ENCODE data around the gene PTPRN2. TPM values are rescaled to one million over a fixed set of nuclear protein-coding genes. Genes with fewer than 3 reads are reported as not detected.

PTPRN2 gene
- total RNA-seq, 1 experiment from 2014 or later = 1.1 TPM

GRCh38 chr7:158431941-158432347 lies 155.7 kb downstream of the PTPRN2 start:
- Histone ChIP-seq H3K9me3 (ENCODE audit: control insufficient read depth, insufficient read depth, low read depth, low read length) (no peaks in the 10 kb centered on the region), H3K27ac (ENCODE audit: low read length) (peak overlapping the region; percentile 44; the same call in 1 of the 2 replicates), H3K4me1 (ENCODE audit: control insufficient read depth, insufficient read depth, low read length) (peaks cover 13% of the 10 kb centered on the region), H3K36me3 (ENCODE audit: control insufficient read depth, insufficient read depth, low read length) (no peaks in the 10 kb centered on the region), H3K4me3 (ENCODE audit: low read depth in 2 of 2, low read length in 2 of 2) (peak overlapping the region; percentile 24 to 58), H3K27me3 (ENCODE audit: control insufficient read depth, insufficient read depth, low read length) (peaks cover 5% of the 10 kb centered on the region; the same call in 1 of the 2 replicates)
- CTCF ChIA-PET = interaction anchor here (1.1 kb wide), 1 partner anchor 36 kb away, joined by 3 read pairs; no protein-coding TSS in a partner anchor
- peak; percentile 65 for DNase-seq (ENCODE audit: low read depth, low spot score)
- POLR2A ChIA-PET = no interaction called here
- in situ Hi-C loops (cut with HindIII; ENCODE audit: low pct_unique_long_range_greater_than_20kb, low sequenced_read_pairs) = no loop called here
- ATAC-seq = peak; percentile 86
- no TSS peak for BruUV-seq (replicated peaks)
- intact Hi-C loops (cut with micrococcal nuclease; ENCODE audit: unreplicated experiment) = no loop called here
- TF ChIP-seq POLR2AphosphoS5 (IDR thresholded peaks at IDR 0.05; ENCODE audit: low read depth, low read length) (no peak), CTCF (IDR thresholded peaks at IDR 0.05) (no peak), TCF7L2 (IDR thresholded peaks at IDR 0.05; ENCODE audit: low read depth, low read length) (no peak), SIN3A (IDR thresholded peaks at IDR 0.05; ENCODE audit: borderline replicate concordance, insufficient read depth, low read depth, low read length) (no peak), REST (IDR thresholded peaks at IDR 0.05; ENCODE audit: insufficient read depth in 1 of 2, low read depth in 2 of 2, low read length in 1 of 2) (no peak)

- intact Hi-C loops (cut with micrococcal nuclease; ENCODE audit: unreplicated experiment) (no loop called here), in situ Hi-C loops (cut with HindIII; ENCODE audit: low pct_unique_long_range_greater_than_20kb, low sequenced_read_pairs) (no loop called here)
- POLR2A ChIA-PET = no interaction called here
- Histone ChIP-seq H3K9me3 (ENCODE audit: control insufficient read depth, insufficient read depth, low read depth, low read length) (no peaks in the 10 kb centered on the region), H3K4me1 (ENCODE audit: control insufficient read depth, insufficient read depth, low read length) (peaks cover 13% of the 10 kb centered on the region), H3K27ac (ENCODE audit: low read length) (no peak overlapping the region), H3K27me3 (ENCODE audit: control insufficient read depth, insufficient read depth, low read length) (no peaks in the 10 kb centered on the region; the same call in 1 of the 2 replicates), H3K36me3 (ENCODE audit: control insufficient read depth, insufficient read depth, low read length) (no peaks in the 10 kb centered on the region), H3K4me3 (ENCODE audit: low read depth in 2 of 2, low read length in 2 of 2) (peak overlapping the region in 1 of 2 experiments; percentile 58; a peak in 2 of 4 replicates)
- CTCF ChIA-PET = interaction anchor here (1.1 kb wide), 1 partner anchor 35 kb away, joined by 3 read pairs; no protein-coding TSS in a partner anchor
- TF ChIP-seq POLR2AphosphoS5 (IDR thresholded peaks at IDR 0.05; ENCODE audit: low read depth, low read length) (no peak), SIN3A (IDR thresholded peaks at IDR 0.05; ENCODE audit: borderline replicate concordance, insufficient read depth, low read depth, low read length) (no peak), TCF7L2 (IDR thresholded peaks at IDR 0.05; ENCODE audit: low read depth, low read length) (no peak), REST (IDR thresholded peaks at IDR 0.05; ENCODE audit: insufficient read depth in 1 of 2, low read depth in 2 of 2, low read length in 1 of 2) (no peak), CTCF (IDR thresholded peaks at IDR 0.05) (no peak)
- DNase-seq (ENCODE audit: low read depth, low spot score) (no peak), ATAC-seq (peak; percentile 26)
- BruUV-seq (replicated peaks) = no TSS peak
Measured at GRCh38 chr7:158431055-158431940, 156.3 kb downstream of the PTPRN2 start.
